Measurements from ENCODE around the gene IFNB1.

Gene IFNB1

DNA sequence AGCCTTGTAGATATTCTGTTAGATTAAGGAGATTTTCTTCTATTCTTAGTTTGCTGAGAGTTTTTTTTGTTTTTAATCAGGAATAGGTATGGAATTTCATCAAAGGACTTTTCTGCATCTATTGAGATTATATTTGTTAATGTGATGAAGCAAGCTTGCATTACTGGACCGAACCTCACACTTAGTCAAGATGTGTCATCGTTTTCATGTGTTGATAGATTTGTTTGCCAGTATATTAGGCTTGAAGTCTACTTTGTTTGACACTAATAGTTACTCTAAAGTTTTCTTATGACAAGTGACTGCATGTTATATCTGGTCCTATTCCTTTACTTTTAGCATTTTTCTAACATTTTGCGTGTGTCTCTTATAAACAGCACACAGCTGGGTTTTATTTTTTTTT lies 33.9 kb downstream of the IFNB1 start:
- TF ChIP-seq CTCF (IDR thresholded peaks at IDR 0.05; ENCODE audit: low read depth, low read length), result no peak
- no peak overlapping the region for H3K4me3 ChIP-seq (replicated peaks in 1 of 2; ENCODE audit: low read depth in 2 of 2, low read length in 2 of 2)
- no peak for DNase-seq (ENCODE audit: low read depth in 2 of 2)

GRCh38 chr9:21042466-21042865 lies 35.3 kb downstream of the IFNB1 start:
- no peak for TF ChIP-seq CTCF (IDR thresholded peaks at IDR 0.05; ENCODE audit: low read depth, low read length)
- DNase-seq (ENCODE audit: low read depth in 2 of 2), result no peak
- no peak overlapping the region for H3K4me3 ChIP-seq (replicated peaks in 1 of 2; ENCODE audit: low read depth in 2 of 2, low read length in 2 of 2)

- no peak overlapping the region for H3K4me3 ChIP-seq (replicated peaks in 1 of 2; ENCODE audit: low read depth in 2 of 2, low read length in 2 of 2)
- no peak for TF ChIP-seq CTCF (IDR thresholded peaks at IDR 0.05; ENCODE audit: low read depth, low read length)
- DNase-seq (ENCODE audit: low read depth in 2 of 2), result no peak
These were observed 38.4 kb downstream of the IFNB1 start for GRCh38 chr9:21039302-21039701.

- no peak overlapping the region for H3K4me3 ChIP-seq (replicated peaks in 1 of 2; ENCODE audit: low read depth in 2 of 2, low read length in 2 of 2)
- DNase-seq (ENCODE audit: low read depth in 2 of 2), result no peak
- no peak for TF ChIP-seq CTCF (IDR thresholded peaks at IDR 0.05; ENCODE audit: low read depth, low read length)
These were observed 40.5 kb downstream of the IFNB1 start for GRCh38 chr9:21037278-21037677.

DNA sequence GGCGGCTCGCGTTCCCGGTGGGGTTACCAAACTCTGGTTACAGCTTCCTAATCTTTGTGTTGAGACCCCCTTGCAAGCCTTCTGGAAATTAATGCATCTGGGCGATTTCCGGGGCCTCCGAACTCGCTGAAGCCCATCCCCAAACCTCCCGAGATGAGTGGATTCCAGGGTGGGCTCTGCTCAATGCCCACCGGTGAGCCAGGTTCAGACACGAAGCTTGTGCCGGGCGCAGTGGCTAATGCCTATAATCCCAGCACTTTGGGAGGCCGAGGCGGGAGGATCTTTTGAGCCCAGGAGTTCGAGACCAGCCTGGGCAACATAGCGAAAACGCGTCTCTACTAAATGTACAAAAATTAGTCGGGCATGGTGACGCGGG lies 45.9 kb downstream of the IFNB1 start:
- H3K4me3 ChIP-seq (replicated peaks in 1 of 2; ENCODE audit: low read depth in 2 of 2, low read length in 2 of 2), result peak overlapping the region; percentile 47 to 52
- no peak for TF ChIP-seq CTCF (IDR thresholded peaks at IDR 0.05; ENCODE audit: low read depth, low read length)
- DNase-seq (ENCODE audit: low read depth in 2 of 2), result no peak

- peak; percentile 42 to 51 for DNase-seq (ENCODE audit: low read depth in 2 of 2)
- TF ChIP-seq CTCF (IDR thresholded peaks at IDR 0.05; ENCODE audit: low read depth, low read length), result no peak
- H3K4me3 ChIP-seq (replicated peaks in 1 of 2; ENCODE audit: low read depth in 2 of 2, low read length in 2 of 2), result peak within 1 kb of the TSS; percentile 47 to 52
These were observed 46.5 kb downstream of the IFNB1 start, which contains the start of gene HACD4 for GRCh38 chr9:21031091-21031807. Gene HACD4 (minus strand): TSS chr9:21031640. CDS start chr9:21031590, 50 bp downstream.
